ENCODE data around the gene DNAJB4.
"Not testable (repeated sequence)": the region's sequence is repeated elsewhere in the genome, so short reads cannot be mapped to it uniquely, and the experiment has no call there.

DNA sequence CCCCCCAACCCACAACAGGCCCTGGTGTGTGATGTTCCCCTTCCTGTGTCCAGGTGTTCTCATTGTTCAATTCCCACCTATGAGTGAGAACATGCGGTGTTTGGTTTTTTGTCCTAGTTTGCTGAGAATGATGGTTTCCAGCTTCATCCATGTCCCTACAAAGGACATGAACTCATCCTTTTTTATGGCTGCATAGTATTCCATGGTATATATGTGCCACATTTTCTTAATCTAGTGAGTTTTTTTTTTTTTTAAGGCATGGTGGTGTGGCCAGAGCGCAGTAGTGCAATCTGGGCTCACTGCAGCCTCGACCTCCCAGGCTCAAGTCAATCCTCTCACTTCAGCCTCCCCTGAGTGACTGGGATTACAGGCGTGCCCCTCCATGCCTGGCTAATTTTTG lies 16.4 kb downstream of the DNAJB4 start:
- TF ChIP-seq, protein P1, sequence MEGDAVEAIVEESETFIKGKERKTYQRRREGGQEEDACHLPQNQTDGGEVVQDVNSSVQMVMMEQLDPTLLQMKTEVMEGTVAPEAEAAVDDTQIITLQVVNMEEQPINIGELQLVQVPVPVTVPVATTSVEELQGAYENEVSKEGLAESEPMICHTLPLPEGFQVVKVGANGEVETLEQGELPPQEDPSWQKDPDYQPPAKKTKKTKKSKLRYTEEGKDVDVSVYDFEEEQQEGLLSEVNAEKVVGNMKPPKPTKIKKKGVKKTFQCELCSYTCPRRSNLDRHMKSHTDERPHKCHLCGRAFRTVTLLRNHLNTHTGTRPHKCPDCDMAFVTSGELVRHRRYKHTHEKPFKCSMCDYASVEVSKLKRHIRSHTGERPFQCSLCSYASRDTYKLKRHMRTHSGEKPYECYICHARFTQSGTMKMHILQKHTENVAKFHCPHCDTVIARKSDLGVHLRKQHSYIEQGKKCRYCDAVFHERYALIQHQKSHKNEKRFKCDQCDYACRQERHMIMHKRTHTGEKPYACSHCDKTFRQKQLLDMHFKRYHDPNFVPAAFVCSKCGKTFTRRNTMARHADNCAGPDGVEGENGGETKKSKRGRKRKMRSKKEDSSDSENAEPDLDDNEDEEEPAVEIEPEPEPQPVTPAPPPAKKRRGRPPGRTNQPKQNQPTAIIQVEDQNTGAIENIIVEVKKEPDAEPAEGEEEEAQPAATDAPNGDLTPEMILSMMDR (IDR thresholded peaks at IDR 0.05 in 2 of 3, conservative IDR thresholded peaks at IDR 0.05 in 1 of 3; ENCODE audit: borderline replicate concordance in 1 of 3, insufficient read depth in 1 of 3, low read depth in 2 of 3, low read length in 2 of 3) = not testable (repeated sequence)
- TF ChIP-seq EZH2 (IDR thresholded peaks at IDR 0.05) = not testable (repeated sequence)

All from HCT116 (cell line).